Stimulated activated CD8-positive, alpha-beta memory T cell treated with anti-CD3 and anti-CD28 coated beads, Interleukin-7, amount 100 ng/mL, for 48 hours (primary cell): ENCODE results near the gene HES7.
"Not testable (repeated sequence)": the region's sequence is repeated elsewhere in the genome, so short reads cannot be mapped to it uniquely, and the experiment has no call there.

Experiments used
- DNase-seq, 2 donors: peaks; one replicate each; pipeline ENCODE4 v3.0.0-alpha.2; 2020; ENCODE audit warnings: low read depth in 1 of 2; ENCODE audit errors: extremely low read depth in 1 of 2

Gene HES7

DNA sequence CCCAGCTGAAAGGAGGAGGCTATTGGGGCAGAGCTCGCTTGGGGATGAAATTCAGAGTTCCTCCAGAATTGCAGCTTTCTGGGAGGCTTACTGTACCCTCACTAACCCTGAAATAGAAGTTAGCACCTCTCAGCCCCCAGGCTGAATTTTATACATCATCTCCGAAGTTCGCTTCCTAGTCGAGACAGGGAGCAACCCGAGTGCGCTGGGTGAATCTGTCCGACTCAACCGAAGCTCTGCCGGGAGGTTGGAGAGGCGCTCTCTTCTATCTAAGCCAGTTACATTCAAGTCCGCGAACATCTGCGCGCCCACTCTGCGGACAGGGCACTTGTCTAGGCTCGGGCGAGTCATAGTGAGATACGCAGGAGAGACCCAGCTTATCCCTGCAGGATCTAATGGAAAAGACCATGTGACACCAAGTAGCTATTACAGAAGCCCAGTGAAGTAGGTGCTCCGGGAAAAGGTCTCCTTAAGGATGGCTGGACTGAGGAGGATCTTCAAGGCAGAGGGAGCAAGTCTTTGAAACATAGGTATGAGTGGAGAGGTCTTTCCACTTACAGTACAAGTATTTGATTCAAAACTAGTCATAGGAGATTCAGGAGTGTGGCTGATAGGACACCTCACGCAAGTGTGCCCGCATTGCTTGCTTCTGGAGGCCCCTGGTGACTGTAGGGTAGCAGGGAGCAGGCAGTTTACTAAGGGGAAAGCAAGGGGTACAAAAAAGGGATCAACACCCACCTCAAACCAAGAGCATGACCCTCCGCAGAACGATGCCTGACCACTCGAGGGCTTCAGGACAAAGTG is 646 bp upstream of the HES7 start:
- DNase-seq, result no peak

DNA sequence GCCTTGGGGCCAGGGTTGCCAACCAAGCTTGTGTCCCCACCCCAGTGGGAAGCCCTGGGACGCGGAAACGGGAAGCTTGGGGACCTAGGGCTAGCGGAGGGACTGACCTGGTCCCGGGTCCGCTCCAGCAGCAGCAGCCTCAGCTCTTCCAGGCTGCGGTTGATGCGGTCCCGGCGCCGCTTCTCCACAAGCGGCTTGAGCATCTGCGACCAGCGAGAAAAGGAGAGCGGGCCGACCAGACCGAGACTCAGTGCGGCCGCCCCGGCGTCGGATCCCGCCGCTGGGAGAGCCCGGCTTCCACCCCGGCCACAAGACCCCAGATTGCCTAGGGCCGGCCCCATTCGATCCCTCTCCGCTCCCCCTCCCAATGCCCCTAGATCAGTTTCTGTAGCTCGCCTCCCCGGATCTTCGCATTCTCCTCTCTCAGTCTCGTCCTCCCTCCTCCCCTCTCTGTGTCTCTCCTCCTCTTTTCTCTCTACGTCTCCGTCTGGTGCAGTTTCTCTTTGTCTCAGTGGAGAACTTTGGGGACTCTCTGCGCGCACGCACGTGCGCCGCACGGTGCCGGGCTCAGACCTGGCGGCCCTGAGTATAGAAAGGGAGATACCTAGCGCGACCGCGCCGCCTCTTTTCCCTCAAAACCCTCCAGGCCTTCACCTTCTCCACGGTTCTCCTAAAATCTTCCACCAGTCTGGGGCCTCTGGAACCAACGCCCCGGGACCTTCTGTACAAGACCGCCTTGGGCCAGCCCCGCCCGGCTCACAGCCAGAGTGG is 797 bp downstream of the HES7 start:
- DNase-seq, result no peak

DNA sequence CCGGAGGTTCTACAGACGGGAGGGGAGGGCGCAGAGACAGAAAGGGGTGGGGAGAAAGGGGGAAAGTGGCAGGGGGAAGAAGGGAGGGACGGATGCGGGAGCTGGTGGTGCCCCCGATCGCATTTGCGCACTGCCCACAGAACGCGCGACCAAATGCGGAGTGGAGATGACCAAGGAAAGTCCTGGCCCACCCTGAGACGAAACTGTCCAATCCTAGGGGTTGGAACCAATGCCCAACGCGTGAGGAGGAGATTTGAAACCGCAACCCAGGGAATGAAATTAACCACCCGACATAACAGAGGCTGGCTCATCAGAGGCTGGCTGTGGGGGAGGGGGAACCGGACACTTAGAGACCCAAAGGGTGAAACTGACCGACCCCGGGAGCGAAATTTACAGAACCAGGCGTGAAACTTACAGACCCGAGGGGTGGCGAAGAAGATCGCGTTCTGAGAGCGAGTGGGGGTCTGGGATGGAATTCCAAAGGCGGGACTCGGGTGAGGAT is 1.4 kb downstream of the HES7 start:
- DNase-seq, result no peak

DNA sequence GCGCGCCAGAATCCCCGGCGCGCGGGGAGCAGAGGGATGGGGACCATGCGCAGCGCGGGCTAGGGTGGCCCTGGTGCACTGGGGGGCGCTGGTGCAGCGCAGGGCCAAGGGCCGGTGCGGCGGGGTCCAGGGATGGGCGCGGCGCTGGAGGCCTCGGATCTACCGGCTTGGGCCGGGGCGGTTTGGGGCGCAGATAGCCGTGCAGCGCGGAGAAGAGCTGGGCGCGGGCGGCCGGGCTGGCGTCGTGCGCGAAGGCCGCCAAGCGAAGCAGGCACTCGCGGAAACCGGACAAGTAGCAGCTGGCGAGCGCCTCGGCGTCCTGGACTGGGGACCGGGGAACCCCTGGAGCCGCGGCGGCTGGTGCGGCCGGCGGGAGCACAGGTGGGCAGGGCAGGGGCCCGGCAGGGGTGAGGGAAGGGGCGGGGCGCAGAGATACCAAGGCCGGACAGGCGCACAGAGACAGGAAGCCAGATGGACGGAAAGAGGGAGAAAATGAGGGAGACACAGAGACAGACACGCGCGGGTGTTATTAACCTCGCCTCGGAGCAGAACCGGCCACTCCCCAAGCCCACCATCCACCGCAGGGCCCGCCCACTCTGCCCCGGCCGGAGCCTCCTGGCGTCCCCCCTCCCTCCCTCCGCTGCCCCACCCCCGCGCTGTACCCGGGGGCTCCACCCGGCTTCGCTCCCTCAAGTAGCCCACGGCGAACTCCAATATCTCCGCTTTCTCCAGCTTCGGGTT is 2.1 kb downstream of the HES7 start:
- DNase-seq, result no peak

DNA sequence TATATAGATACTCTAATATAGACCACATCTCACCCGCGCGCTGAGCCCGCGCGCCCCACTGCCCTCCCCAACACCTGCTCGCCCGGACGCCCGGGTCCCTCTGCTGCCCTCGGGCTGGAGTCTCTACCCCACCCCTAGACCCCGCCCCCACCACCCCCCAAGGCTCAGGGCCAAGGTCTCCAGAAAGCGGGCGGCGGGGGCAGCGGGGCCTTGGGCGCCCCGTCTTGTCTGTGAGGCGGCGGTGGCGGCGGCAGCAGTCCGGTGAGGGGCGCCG is 2.6 kb downstream of the HES7 start:
- no peak for DNase-seq

DNA sequence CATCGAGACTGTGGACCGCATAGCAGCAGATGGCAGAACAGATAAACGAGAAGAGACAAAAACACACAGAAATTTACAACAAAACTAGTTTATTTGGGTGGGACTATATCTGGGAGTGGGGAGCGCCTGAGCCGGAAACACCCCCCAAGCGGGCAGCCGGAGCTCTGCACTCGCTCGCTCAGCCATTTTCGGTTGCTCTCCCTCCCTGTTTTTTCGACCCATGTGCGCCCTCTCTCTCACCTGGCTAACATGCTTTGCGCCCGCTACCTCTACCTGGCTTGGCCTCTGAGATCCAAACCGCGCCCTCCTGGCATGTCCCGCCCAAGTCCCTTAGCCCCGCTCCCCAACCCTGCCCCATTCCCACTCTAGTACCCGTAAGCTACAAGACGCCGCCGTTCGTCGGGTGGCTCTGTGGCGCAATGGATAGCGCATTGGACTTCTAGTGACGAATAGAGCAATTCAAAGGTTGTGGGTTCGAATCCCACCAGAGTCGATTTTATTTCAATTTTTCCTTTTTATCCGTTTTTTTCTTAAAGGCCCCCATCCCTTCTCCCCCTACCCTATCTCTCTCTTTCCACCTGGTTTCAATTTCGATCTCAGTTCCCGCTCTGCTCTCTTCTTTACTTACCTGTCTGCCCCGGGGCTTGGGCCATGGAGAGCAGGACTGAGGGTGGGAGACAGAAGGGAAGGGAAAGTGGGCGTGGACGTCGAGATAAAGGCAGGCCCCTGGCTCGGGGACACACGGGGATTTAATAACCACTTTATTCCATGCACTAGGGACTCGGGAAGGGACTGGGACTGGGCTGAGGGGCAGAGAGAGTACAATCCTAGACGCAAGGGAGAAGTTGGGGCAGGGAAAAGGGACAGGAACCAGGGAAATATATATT is 3.1 kb downstream of the HES7 start:
- peak in 1 of 2 donors; percentile 72 for DNase-seq

DNA sequence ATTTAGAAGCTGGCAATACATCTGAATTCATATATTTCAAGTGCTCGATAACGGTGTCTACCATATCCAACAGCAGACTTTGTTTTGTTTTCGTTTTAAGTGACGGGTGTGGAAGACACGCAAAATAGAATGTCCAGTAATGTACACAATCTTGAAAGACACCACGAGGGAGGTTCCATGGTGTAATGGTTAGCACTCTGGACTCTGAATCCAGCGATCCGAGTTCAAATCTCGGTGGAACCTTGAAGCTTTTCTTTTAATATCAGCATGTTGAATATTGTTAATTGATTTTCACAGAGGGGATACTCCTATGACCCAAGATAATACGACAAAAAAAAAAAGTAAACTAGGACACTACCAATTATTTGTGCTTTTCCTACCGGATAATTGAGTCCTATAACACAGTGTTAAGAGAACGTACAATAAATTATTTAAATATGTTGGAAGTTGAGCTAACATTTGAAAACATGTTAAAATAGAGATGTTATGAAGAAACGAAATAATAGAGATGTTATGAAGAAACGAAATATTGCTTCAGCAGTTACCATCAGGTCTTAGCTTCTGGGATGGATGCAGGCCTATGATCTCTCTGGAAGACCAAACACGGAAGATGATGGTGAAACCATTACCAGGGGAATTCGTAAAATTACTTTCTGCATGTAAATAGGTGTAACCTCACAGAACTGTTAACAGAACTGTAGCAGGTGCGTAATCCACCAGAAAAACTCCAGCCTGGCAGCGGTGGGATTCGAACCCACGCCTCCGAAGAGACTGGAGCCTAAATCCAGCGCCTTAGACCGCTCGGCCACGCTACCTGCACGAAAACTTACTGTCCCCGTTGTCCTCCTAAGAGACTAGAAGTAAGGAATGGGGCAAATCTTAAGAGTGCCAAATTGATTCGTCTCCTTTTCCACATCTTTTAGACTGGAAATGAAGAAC is 4.1 kb downstream of the HES7 start:
- peak; percentile 71 to 81 for DNase-seq

DNA sequence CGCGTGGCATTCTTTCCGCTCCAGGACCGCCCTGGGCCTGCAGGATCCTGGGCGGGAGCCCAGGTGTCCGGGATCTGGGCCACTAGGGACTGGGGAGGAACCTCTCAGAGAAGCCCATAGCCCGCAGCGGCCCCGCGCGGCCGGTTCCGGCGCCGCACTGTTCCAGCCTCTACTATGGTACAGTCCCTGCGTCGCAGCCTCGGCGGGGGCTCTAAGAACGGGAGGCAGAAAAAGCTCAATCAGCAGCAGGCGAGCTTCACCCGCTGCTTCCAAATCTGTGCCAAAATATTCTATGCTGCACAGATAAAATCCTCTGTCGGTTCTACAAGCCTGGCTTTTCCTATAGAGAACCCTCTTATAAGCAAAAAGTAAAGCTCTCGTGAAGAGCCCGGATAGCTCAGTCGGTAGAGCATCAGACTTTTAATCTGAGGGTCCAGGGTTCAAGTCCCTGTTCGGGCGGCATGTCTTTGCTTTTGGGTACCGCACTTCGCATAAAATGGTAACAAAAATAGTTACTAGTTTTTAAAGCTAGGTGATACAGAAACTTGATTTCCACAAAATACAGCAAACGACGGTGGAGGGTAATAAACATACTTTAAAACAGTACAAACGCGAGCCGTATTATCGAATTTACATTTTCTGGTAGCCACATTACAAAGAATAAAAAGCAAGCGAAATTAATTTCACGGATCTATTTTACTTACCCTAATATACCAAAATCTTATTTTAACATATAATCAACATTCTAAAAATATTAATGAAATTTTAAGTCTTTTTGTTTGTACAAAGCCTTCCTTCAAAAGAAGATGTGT is 4.9 kb downstream of the HES7 start:
- DNase-seq, result peak; percentile 69 to 74

DNA sequence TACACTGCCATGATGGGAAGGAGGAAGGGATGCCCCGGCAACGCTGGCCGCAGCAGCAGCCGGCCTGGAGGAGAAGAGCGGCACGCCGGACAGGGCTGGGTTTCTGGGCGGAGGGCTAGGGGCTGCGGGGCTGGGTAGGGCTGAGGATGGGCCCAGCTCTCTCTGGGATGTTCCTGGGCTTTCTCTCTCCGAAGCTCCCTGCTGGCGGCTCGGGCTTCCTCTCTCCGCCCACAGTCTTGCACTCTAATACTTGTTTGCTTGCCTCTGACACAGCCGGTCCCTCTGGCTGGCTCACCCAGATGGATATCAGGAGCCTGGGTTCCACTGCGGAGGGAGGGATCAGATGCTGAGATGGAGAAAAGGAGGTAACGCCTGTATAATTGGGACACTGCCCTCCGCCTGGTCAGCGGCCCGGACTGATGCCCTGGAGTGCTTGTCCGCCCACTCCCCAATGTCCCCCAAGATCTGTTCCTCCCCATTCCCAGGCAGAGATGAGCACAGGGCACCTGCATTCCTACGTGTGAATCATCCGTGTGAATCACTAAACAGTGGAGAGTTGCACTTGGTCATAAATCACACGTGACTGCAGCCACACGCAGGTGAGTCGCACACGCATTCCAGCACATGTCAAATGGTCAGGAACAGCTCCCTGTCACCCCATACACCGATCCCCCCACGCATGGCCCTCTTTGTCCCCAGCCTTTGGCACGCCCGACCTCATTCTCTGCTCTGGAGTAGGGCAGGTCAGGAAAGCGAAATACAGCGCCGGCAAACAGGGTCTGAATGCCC is 5.7 kb downstream of the HES7 start, which contains the start of gene ALOXE3:
TSS of gene ALOXE3 (minus strand) at position 535 of the 789 bp plus-strand sequence. CDS start at position 11, 524 bp downstream.
- no peak for DNase-seq

DNA sequence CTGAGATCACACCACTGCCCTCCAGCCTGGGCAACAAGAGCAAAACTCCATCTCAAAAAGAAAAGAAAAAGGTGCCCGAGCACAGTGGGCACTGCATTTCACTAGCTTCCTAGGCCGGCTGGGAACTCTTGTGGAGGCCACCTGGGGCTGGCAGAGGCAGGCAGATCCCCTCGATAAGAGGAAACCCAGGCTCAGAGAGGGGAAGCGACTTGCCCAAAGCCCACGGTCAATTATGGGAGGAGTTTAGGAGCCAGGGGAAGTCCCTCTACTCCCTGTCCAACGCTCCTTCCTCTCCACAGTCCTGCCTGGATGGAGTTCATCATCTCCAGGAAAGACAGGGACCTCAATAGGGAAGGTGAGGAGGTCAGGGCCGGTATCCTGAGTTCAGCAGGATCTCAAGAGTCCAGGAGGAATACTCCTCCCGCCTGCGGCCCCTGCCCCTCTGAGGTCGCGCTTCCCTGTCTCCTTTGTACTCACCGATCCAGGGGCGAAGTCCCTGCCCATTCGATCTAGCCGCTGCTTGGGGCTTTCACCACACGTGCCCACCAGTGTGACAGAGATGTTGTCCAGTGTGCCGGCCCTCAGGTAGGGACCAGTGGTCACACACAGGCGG is 6.4 kb downstream of the HES7 start:
- DNase-seq, result no peak

DNA sequence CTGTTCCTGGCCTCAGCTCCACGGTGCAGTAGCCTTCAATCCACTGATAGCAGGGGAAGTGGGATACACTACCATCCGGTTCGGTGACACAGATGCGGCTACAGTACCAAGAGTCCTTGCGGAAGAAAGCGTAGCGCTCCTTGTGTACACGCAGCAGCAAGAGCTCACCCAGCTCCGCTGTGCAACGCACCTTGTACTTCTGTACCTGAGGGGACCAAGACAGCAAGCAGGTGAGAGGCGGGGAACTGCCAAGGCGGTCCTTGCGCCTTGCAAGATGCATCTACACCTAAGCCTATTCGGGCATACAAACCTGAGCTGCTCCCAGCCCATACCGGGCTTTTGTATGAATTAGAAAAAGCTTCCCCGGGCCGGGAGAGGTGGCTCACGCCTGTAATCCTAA is 7.1 kb downstream of the HES7 start:
- no peak for DNase-seq

DNA sequence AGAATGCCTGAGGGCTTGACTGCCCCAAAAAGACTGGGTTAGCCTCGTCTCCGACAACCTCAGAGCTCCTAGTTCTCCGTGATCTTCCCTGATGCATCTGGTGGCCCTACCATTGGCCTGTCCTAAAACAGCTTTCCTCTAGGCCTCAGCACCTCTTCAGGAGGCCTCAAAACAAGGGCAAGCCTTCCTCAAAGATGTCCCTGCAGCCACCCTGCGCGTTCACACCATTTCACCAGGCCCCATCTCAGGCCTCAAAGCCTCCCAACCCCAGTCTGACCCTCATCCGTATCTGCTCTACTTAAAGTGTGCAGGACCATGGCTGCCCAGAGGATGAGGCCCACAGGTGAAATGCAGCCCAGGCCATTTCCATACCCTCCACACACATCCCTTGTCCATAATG is 13.0 kb downstream of the HES7 start:
- no peak for DNase-seq

DNA sequence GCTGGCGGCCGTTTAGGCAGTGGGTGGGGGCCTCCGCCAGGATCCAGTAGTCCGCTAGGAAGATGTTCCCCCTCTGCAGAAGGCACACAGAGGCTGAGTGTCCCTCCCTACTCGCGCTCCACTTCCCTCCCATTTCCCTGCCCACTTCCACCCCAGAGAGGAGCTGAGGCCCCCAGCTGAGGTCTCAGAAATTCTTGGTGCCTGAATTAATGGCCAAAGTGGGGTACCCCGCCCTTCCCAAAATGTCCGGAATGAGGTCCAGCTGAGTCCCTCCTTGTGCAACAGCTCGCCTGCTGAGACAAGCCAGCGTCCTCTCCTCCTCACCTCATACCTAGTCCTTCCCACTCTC is 13.5 kb downstream of the HES7 start:
- no peak for DNase-seq

DNA sequence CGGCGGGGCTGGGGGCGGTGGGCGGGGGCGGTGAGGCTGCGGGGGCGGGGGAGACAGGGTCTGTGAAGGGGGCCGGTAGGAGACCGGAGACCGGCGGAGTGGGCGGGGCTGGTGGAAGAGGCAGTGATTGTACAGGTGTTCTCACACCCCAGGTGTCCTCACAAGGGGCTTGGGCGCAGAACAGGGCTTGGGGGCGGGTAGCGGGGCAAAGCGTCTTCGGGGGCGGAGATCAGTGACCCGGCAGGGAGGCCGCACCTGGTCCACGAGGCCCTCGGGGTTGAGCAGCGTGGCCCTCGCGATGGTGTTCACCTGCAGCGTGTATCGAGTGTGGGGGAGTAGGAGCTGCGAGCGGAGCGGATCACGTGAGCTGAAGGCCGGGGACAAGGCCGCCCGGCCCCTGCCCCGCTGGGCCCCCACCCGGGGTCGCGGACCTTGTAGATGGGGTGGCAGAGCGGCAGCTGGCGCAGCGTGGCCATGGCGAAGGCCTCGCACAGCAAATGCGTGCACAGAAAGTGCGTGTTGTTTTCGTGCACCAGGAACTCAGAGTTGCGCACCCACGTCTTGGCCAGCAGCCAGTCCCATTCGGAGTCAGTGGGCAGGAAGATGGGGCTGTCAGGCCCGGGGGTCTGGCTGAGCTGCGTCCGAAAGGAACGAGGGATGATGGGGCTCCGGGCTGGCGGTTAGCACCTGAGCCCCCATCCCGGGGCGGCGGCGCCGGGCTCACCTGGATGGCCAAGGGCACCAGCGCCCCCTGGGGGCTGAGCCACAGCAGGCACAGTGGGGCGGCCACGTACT is 14.0 kb downstream of the HES7 start:
- DNase-seq, result no peak

DNA sequence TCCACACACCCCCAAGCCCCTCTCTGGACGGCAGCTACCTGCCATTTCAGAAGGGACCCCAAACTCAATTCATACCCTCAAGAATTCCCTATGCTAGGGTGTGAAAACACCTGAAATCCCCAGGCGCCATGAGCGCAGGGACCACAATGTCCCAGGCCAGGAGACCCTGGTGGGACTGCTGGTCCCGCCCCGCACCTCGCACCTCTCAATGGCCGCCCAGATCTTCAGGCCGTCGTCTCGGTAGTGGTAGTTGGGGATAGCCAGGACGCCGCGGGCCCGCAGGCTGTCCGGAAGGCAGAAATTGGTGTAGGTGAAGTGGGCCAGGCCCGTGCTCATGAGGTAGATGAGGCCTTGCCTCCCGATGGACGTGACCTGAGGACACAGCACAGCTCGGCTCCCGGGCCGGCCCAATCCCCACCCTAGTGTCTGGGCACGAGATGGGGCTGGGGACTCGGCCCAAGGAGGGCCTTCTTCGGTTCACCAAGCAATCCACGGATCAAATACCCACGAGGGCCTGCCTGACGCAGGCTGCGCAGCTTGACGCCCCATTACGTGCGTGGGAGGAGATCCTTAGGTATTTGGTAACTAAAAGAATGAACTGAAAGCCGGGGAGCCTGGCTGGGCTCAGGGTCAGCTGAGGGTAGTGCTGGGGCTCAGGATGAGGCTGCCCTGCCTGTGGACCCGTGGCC is 14.8 kb downstream of the HES7 start:
- DNase-seq, result no peak

DNA sequence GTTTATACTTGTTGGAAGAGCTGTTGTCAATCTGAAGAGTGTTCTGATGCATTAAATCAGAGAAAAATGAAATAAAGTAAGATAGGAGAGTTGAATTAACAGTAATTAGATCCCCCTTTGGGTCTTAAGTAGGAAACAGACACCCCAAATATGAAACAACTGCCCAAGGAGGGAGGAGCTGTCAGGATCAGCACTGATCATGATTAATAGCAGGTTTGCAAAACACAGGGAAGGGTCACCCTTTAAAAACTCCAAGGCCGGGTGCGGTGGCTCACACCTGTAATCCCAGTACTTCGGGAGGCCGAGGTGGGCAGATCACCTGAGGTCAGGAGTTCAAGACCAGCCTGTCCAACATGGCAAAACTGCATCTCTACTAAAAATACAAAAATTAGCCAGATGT is 16.9 kb downstream of the HES7 start:
- DNase-seq, result not testable (repeated sequence)
